ENCODE measurements around the gene ZNF609. TPM values are rescaled to one million over a fixed set of nuclear protein-coding genes. Genes with fewer than 3 reads are reported as not detected.

Gene ZNF609
- polyA plus RNA-seq, 1 experiment, result 28.9 TPM

- ChIA-PET POLR2A (interaction anchor here (1.0 kb wide), 1 partner anchor 80 kb away, joined by 3 read pairs; no protein-coding TSS in a partner anchor), CTCF (no interaction called here)
- TF ChIP-seq CTCF (IDR thresholded peaks at IDR 0.05; ENCODE audit: low read depth, low read length), result no peak
- H3K9me3 ChIP-seq (ENCODE audit: control insufficient read depth, insufficient read depth, low read length), result no peaks in the 10 kb centered on the region
- no peak overlapping the region for H3K4me3 ChIP-seq (ENCODE audit: low read depth, low read length)
- H3K27me3 ChIP-seq (ENCODE audit: control insufficient read depth, insufficient read depth, low read length), result no peaks in the 10 kb centered on the region
- DNase-seq (ENCODE audit: low read depth, low spot score), result no peak
- H3K27ac ChIP-seq (ENCODE audit: low read depth, low read length), result no peak overlapping the region
Measured at GRCh38 chr15:64558460-64559179, 98.2 kb downstream of the ZNF609 start.

- no peak for TF ChIP-seq CTCF (IDR thresholded peaks at IDR 0.05; ENCODE audit: low read depth, low read length)
- ChIA-PET CTCF (no interaction called here), POLR2A (interaction anchor here (1.0 kb wide), 1 partner anchor 81 kb away, joined by 3 read pairs; no protein-coding TSS in a partner anchor)
- Histone ChIP-seq H3K27ac (ENCODE audit: low read depth, low read length) (no peak overlapping the region), H3K9me3 (ENCODE audit: control insufficient read depth, insufficient read depth, low read length) (no peaks in the 10 kb centered on the region), H3K27me3 (ENCODE audit: control insufficient read depth, insufficient read depth, low read length) (no peaks in the 10 kb centered on the region), H3K4me3 (ENCODE audit: low read depth, low read length) (no peak overlapping the region)
- no peak for DNase-seq (ENCODE audit: low read depth, low spot score)
Measured at GRCh38 chr15:64559243-64559642, 98.9 kb downstream of the ZNF609 start.

- Histone ChIP-seq H3K27me3 (ENCODE audit: control insufficient read depth, insufficient read depth, low read length) (no peaks in the 10 kb centered on the region), H3K4me3 (ENCODE audit: low read depth, low read length) (no peak overlapping the region), H3K9me3 (ENCODE audit: control insufficient read depth, insufficient read depth, low read length) (no peaks in the 10 kb centered on the region), H3K27ac (ENCODE audit: low read depth, low read length) (no peak overlapping the region)
- TF ChIP-seq CTCF (IDR thresholded peaks at IDR 0.05; ENCODE audit: low read depth, low read length), result no peak
- no peak for DNase-seq (ENCODE audit: low read depth, low spot score)
- ChIA-PET POLR2A (no interaction called here), CTCF (no interaction called here)
Measured at GRCh38 chr15:64560501-64560900, 100.1 kb downstream of the ZNF609 start.

GRCh38 chr15:64560998-64561397, 100.6 kb downstream of the ZNF609 start:
- ChIA-PET CTCF (no interaction called here), POLR2A (no interaction called here)
- Histone ChIP-seq H3K9me3 (ENCODE audit: control insufficient read depth, insufficient read depth, low read length) (no peaks in the 10 kb centered on the region), H3K4me3 (ENCODE audit: low read depth, low read length) (no peak overlapping the region), H3K27ac (ENCODE audit: low read depth, low read length) (no peak overlapping the region), H3K27me3 (ENCODE audit: control insufficient read depth, insufficient read depth, low read length) (no peaks in the 10 kb centered on the region)
- TF ChIP-seq CTCF (IDR thresholded peaks at IDR 0.05; ENCODE audit: low read depth, low read length), result no peak
- no peak for DNase-seq (ENCODE audit: low read depth, low spot score)

- ChIA-PET POLR2A (no interaction called here), CTCF (no interaction called here)
- no peak overlapping the region for H3K4me3 ChIP-seq (ENCODE audit: low read depth, low read length)
- H3K27ac ChIP-seq (ENCODE audit: low read depth, low read length), result no peak overlapping the region
- no peaks in the 10 kb centered on the region for H3K27me3 ChIP-seq (ENCODE audit: control insufficient read depth, insufficient read depth, low read length)
- no peak for DNase-seq (ENCODE audit: low read depth, low spot score)
- H3K9me3 ChIP-seq (ENCODE audit: control insufficient read depth, insufficient read depth, low read length), result no peaks in the 10 kb centered on the region
- TF ChIP-seq CTCF (IDR thresholded peaks at IDR 0.05; ENCODE audit: low read depth, low read length), result no peak
Measured at GRCh38 chr15:64562003-64562640, 101.7 kb downstream of the ZNF609 start.
